ENCODE data around the gene CYP2W1. TPM values are rescaled to one million over a fixed set of nuclear protein-coding genes. Genes with fewer than 3 reads are reported as not detected.

Gene CYP2W1
- polyA plus RNA-seq, 1 donor (not counting 4 experiments of a cell fraction or from before 2014, with no cell fraction given), result 0.05 TPM

DNA sequence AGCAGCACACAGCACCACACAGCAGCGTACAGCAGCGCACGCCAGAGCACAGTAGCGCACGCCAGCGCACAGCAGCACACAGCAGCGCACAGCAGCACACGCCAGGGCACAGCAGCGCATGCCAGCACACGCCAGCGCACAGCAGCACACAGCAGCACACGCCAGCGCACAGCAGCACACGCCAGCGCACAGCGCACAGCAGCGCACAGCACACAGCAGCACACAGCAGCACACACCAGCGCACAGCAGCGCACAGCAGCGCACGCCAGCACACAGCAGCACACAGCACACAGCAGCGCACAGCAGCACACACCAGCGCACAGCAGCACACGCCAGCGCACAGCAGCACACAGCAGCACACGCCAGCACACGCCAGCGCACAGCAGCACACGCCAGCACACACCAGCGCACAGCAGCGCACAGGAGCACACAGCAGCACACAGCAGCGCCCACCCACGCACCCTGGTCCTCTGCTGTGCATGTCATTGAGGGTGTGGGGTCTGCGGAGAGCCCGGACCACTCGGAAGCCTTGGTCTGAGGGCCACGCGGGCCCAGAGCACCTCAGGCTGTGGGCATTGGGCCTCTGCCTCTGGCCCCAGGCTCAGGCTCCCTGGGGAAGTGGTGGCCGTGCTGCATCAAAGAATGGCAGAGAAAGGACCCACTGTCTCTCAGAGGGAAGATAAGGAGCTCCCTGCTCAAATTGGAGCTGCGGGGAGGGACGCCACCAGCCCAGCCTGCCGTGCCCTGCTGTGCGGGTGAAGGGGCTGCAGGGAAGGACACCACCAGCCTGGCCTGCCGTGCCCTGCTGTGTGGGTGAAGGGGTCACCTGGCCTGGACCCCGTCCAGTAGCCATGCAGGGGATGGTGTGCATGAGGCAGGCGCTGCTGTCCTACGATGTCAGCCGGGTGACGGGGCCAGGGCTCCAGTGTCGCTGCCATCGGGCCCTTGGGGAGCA is 33.9 kb downstream of the CYP2W1 start:
- H3K36me3 ChIP-seq (ENCODE audit: control insufficient read depth in 2 of 2, extremely low read depth in 1 of 2, insufficient read depth in 2 of 2, low read length in 2 of 2), result peaks cover 2 to 8% of the 10 kb centered on the region in 2 experiments
- FAIRE-seq (no peak), DNase-seq (ENCODE audit: low read depth, low spot score) (no peak)
- H3K27me3 ChIP-seq (ENCODE audit: control insufficient read depth, extremely low read depth, insufficient read depth, low read length), result no peaks in the 10 kb centered on the region
- H3K27ac ChIP-seq (ENCODE audit: control insufficient read depth, insufficient read depth, low read length), result no peak overlapping the region
- peaks cover 17% of the 10 kb centered on the region for H3K79me2 ChIP-seq (ENCODE audit: control insufficient read depth, insufficient read depth, low read length)
- H3K4me2 ChIP-seq (ENCODE audit: control insufficient read depth, extremely low read depth, insufficient read depth, low read depth, low read length), result no peak overlapping the region
- no peaks in the 10 kb centered on the region for H3K9me3 ChIP-seq (ENCODE audit: control insufficient read depth, low read depth, low read length)
- no peak for TF ChIP-seq CTCF (optimal IDR thresholded peaks at IDR 0.05 in 1 of 3, IDR thresholded peaks at IDR 0.05 in 1 of 3, conservative IDR thresholded peaks at IDR 0.05 in 1 of 3; ENCODE audit: extremely low read depth in 1 of 3, insufficient read depth in 2 of 3, low read length in 3 of 3)
- no peak for TF ChIP-seq EZH2 (IDR thresholded peaks at IDR 0.05; ENCODE audit: low read length)
- H4K20me1 ChIP-seq (ENCODE audit: control insufficient read depth, extremely low read depth, insufficient read depth, low read length), result peaks cover 24% of the 10 kb centered on the region
- no peak overlapping the region for H3K4me3 ChIP-seq (ENCODE audit: control insufficient read depth in 2 of 3, extremely low read depth in 1 of 3, insufficient read depth in 2 of 3, low read depth in 1 of 3, low read length in 3 of 3)
- no peaks in the 10 kb centered on the region for H3K9me1 ChIP-seq (ENCODE audit: control insufficient read depth, extremely low read depth, insufficient read depth, low read length)
- dilution Hi-C loops (cut with MboI; ENCODE audit: extremely low pct_ligation_motif_present, low sequenced_read_pairs), result no loop called here
- H3K4me1 ChIP-seq (ENCODE audit: control insufficient read depth, extremely low read depth, insufficient read depth, low read length), result peaks cover 8% of the 10 kb centered on the region
- H3K9ac ChIP-seq (ENCODE audit: control insufficient read depth, extremely low read depth, insufficient read depth, low read length), result no peak overlapping the region
- no peak overlapping the region for H2AFZ ChIP-seq (ENCODE audit: control insufficient read depth, low read length)

DNA sequence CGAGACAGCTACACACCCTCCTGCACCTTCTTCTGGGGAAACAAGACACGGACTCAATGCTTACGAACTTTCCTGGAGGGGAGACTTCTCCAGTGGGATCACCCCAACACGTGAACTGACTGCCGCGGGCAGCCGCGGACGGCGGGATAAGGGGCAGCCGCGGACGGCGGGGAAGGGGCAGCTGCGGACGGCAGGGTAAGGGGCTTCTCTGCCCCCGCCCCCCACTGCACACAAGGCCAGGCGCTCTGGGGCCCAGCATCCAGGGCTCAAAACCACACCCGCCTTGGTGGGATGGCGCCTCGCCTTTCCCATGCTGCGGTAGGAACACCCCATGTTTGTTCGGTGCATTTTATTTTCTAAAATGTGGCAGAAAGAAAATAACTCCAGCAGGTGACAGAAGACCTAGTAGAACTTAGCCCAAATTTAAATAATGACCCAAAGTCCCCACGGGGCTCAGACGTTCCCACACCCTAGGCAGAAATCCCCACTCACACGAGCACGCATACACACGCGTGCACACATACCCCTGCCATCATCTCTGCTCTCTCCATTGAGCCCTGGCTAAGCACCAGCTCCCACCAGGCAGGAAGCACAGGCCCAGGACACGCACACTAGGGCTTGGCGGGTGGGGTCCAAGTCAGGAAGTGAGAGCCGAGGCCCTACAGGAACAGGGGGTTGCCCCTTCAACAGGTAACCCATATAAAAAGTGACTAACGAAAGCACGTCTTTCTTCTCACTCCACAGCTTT is 34.8 kb downstream of the CYP2W1 start:
- dilution Hi-C loops (cut with MboI; ENCODE audit: extremely low pct_ligation_motif_present, low sequenced_read_pairs), result no loop called here
- Histone ChIP-seq H2AFZ (ENCODE audit: control insufficient read depth, low read length) (no peak overlapping the region), H3K9ac (ENCODE audit: control insufficient read depth, extremely low read depth, insufficient read depth, low read length) (no peak overlapping the region), H3K9me1 (ENCODE audit: control insufficient read depth, extremely low read depth, insufficient read depth, low read length) (no peaks in the 10 kb centered on the region), H3K36me3 (ENCODE audit: control insufficient read depth in 2 of 2, extremely low read depth in 1 of 2, insufficient read depth in 2 of 2, low read length in 2 of 2) (peaks cover 2 to 8% of the 10 kb centered on the region in 2 experiments), H4K20me1 (ENCODE audit: control insufficient read depth, extremely low read depth, insufficient read depth, low read length) (peaks cover 24% of the 10 kb centered on the region), H3K9me3 (ENCODE audit: control insufficient read depth, low read depth, low read length) (no peaks in the 10 kb centered on the region), H3K27me3 (ENCODE audit: control insufficient read depth, extremely low read depth, insufficient read depth, low read length) (no peaks in the 10 kb centered on the region), H3K79me2 (ENCODE audit: control insufficient read depth, insufficient read depth, low read length) (peaks cover 16% of the 10 kb centered on the region), H3K4me3 (ENCODE audit: control insufficient read depth in 2 of 3, extremely low read depth in 1 of 3, insufficient read depth in 2 of 3, low read depth in 1 of 3, low read length in 3 of 3) (no peak overlapping the region), H3K27ac (ENCODE audit: control insufficient read depth, insufficient read depth, low read length) (no peak overlapping the region), H3K4me1 (ENCODE audit: control insufficient read depth, extremely low read depth, insufficient read depth, low read length) (peaks cover 4% of the 10 kb centered on the region), H3K4me2 (ENCODE audit: control insufficient read depth, extremely low read depth, insufficient read depth, low read depth, low read length) (no peak overlapping the region)
- TF ChIP-seq CTCF (optimal IDR thresholded peaks at IDR 0.05 in 1 of 3, IDR thresholded peaks at IDR 0.05 in 1 of 3, conservative IDR thresholded peaks at IDR 0.05 in 1 of 3; ENCODE audit: extremely low read depth in 1 of 3, insufficient read depth in 2 of 3, low read length in 3 of 3), result no peak
- FAIRE-seq (no peak), DNase-seq (ENCODE audit: low read depth, low spot score) (no peak)
